HG02642 (cell line): ENCODE measurements around the gene DIPK1C.

ENCODE experiments used
- ATAC-seq: cut with Tn5 transposase; IDR thresholded peaks from one replicate; pipeline ENCODE4 v1.9.1; 2021; ENCODE audit warnings: mild to moderate bottlenecking; ENCODE audit not compliant: unreplicated experiment, poor library complexity

DIPK1C gene

DNA sequence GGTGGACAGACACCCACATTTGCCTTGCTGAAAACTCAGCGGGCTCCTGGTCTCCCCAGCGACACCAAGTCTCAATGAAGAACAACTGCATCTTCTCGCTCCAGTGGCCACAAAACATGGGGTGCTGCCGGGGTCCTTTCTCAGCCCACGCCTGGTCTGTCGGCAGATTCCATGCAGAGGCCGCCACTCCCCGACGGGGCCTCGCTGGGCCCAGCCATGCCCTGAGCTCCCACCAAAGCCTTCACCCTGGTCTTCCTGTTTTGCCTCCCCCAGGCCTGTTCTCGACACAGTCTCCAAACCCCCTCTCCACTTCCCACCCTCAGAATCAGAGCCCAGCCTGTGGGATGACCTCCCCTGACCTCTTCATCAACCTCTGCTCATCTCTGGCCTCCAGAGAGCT is 31.2 kb downstream of the DIPK1C start:
- no peak for ATAC-seq

DNA sequence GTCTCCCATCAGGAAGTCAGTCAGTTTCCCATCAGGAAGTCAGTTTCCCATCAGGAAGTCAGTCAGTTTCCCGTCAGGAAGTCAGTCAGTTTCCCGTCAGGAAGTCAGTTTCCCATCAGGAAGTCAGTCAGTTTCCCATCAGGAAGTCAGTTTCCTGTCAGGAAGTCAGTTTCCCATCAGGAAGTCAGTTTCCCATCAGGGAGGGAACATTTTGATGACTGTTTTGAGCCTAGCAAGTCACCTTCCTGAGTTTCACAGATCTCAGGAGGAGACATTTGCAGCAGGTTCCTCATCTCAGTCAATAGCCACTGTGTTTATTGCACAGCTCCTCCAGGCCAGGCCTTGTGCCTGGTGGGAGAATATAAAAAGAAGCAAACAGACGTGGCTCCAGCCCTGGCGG is 31.9 kb downstream of the DIPK1C start:
- ATAC-seq = no peak

DNA sequence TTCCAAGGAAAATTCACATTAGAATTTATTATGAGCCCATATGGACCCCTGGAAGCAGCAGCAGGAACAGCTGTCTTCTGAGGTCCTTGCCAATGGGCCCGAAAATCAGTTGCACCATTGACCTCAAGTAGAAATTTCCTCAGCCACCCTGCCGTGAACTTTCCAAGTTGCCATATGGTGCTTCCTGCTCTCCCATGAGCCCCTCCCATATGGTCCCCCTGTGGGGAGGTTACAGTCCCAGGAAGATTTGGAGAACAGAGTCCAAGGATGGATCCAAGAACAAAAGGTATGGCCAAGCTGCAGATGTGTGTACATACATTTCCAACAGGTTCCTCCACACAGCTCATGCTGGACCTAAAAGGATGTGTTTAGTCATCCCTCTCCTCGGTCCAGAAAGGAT is 34.6 kb downstream of the DIPK1C start:
- ATAC-seq = no peak

DNA sequence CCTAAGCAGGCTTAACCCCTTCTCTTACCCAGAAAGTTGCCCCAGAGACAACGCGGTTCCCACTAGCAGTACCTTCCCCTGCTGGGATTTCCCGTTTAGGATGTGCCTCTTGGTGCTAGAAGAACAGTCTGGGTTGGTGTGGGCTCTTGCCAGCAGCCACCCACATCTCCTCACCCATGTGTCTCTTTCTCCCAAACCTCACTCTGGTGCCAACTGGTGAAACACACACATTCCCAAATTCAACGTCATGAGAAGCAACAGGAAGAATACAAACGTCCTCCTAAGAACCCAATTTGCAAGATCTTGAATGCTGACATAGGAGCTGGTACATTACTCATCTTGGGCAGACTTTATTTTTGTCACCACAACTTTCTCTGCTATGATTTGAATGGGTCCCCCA is 36.2 kb downstream of the DIPK1C start:
- ATAC-seq = no peak

DNA sequence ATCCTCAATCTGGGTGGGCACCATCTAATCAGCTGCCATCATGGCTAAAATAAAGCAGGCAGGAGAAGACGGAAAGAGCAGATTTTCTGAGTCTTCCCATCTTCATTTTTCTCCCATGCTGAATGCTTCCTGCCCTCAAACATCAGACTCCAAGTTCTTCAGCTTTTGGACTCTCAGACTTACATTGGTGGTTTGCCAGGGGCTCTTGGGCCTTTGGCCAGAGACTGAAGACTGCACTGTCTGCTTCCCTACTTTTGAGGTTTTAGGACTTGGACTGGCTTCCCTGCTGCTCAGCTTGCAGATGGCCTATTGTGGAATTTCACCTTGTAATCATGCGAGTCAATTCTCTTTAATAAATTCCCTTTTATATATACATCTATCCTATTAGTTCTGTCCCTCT is 36.6 kb downstream of the DIPK1C start:
- no peak for ATAC-seq

DNA sequence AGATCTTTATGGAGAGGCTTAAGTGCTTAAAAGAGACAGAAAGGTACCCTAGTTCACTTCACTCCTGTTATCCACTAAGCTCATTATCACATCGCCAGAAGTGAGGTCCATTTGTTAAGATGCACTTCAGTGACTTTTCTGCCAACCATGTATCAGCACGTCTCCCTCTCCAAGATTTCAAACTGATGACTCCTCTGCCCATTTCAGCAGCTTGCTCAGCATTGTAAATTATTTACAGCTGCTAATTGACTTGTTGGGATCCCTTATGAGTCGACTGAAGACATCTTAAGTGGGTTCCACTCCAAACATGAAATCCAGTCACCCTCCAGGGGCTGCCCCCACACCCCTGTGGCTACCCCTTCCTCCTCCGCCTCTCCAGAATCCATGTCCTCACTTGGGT is 37.3 kb downstream of the DIPK1C start:
- no peak for ATAC-seq

DNA sequence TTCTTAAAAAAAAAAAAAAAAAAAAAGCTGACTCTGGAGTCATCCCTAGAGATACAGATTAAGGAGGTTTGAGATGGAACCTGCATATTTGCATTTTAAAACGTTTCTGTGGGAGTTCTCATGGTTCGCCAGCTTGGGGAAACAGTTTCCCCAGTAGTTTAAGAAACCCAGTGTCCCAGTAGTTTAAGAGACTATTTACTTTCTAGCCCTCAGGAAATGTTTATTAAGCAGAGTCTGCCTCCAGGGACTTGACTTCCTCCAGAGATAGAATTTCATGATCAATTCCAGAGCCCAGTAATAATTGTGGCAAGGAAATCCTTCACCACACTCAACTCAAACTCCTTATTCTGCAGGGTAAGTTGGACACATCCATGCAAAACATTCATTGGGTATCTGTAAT is 39.1 kb downstream of the DIPK1C start:
- no peak for ATAC-seq

DNA sequence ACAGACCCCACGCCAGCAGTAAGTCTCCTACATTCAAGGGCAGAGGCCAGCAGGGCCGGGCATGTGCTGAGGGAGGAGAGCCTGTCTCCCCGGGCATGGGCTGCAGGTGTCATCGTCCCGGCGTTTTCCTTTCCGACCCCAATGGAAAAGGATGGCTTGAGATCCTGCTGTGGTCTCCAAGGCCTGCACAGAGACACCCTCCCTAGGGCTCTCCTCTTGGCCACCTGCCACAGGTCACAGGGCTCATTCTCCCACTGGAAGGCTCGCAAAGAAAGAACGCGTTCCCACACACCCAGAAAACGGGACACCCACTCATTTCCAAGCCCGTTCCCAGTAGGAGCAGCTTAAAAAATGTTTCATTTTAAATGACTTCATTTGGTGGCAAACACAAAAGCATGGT is 41.0 kb downstream of the DIPK1C start:
- no peak for ATAC-seq

DNA sequence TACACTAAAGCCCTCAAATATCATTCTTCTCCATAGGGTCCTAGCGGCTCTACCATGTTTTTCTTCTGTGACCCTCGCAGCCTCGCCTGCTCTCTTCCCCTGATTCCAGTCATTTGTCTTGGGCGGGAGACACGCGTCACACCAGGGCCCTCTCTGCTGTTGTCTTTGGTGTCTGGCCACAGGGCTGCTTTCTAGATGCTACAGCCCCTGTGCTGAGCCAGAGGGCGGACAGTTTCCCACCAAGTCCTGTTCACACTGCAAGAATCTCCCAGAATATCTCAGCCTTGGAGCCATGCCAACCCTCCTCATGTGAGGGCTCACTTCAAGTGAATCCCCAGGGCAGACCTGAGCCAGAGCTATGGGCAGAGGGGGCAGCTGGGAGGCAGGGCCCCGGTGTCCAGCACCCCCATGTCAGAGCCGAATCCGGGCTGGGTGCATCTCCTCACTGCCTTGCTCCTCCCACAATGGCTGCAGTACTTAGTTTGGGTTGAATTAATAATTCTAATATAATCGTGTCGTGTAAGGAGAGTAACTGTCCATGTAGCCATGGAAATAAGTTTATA is 42.1 kb downstream of the DIPK1C start:
- ATAC-seq = no peak

DNA sequence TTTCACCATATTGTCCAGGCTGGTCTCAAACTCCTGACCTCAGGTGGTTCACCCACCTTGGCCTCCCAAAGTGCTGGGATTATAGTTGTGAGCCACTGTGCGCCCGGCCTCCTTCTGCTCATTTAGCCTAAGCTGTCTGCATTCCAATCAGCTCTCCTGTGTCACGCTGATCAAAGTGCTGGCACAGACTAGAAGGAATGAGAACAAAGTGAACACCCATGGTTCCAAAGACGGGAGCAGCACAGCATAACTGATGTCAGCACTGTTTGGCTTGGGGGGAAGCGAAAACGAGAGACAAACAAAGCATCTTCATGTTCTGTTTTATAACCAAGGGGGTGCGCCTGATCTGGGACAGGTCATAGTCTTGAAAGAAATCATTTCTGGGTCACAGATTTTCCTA is 43.3 kb downstream of the DIPK1C start:
- ATAC-seq = no peak

DNA sequence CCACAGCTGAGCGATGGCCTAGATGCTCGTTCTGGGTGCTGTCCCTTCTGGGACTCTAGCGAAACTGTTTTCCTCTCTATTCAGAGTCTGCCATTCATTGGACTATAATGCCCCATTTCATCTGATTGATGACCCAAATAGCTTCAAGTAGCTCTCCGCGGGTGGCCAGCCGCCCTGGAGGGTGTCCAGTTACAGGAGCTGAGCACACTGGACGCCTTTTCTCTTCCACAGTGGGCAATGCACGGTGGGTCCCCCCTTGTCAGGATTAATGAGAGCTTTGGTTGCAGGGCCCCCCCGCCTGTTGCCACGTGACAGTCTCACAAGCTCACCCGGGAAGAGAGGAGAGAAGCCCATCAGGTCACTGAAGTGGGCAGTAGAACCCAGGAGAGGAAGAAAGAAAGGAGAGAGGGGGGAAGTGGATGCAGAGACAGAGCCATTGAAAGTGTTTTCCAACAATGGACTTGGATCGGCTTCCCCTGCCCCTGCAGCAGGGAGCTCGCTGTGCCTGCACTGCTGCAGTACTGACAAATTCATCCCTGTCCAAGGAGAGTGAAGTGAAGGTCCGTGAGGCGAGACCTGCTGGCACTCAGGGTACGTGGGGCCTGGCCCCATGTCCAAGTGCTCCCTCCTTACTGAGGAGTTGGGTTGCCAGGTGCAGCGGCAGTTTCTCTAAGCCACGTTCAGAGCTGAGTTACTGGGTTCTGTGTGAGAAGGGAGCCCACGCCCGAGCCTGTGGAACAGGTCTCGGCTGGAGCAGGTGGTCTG is 44.8 kb downstream of the DIPK1C start:
- ATAC-seq = no peak

DNA sequence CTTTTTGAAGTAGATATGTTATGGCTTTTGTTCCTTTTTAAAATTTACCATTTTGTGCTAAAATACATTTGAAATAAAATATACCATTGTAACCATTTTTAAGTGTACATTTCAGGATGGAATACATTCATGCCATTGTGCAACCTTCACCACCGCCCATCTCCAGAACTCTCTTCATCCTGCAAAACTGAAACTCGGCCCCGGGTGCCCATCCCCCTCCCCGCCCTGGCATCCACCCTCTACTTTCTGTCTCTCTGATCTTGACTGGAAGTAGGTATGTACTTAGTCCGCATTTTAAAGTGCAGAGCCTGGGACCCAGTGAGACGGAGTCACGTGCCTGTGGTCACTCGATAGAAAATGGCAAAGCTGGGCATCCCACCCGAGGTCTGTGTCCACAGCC is 45.6 kb downstream of the DIPK1C start:
- no peak for ATAC-seq

DNA sequence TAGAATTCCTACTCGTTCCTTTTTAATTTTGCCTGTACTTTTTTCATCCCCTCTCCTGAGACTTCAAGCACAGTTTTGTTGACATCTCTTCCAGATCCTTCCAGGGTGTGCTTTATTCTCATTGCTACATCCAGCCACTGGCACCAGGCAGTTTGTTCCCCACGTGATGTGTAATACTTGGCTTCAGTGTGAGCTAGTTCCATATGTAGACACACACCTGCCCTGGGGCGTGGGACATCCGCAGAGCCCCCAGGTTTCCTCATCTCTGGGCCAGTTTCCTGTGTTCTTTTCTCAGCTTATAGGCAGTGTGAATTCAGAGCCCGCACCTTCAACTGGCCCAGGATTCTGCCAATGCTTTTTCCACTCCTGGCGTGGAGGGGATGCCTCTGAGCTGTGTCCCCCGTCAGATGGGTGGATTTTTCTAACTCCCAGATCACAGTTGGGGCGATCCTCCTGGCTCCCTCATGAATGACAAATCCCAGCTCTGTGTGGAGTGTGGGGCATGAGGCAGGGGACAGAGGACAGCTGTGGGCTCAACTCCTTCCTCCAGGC is 46.6 kb downstream of the DIPK1C start:
- no peak for ATAC-seq

DNA sequence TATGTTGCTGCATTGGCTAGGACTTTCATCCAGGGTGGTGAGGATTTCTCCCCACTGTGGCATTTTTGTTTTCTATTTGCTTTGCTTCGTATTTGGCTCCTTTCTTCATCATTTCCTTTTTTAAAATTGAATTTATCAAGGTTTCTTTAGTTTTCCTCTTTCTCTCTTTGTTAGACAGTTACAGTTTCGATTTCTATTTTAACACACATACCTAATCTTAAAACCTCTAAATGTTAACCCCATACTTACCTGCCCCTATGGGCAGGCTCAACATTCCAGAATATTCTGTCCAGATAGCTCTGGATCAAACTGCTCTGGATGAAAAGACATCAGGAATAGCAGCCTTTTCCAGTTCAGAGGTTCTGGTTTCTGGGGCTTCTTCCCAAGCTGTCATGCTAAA is 49.2 kb downstream of the DIPK1C start:
- no peak for ATAC-seq

DNA sequence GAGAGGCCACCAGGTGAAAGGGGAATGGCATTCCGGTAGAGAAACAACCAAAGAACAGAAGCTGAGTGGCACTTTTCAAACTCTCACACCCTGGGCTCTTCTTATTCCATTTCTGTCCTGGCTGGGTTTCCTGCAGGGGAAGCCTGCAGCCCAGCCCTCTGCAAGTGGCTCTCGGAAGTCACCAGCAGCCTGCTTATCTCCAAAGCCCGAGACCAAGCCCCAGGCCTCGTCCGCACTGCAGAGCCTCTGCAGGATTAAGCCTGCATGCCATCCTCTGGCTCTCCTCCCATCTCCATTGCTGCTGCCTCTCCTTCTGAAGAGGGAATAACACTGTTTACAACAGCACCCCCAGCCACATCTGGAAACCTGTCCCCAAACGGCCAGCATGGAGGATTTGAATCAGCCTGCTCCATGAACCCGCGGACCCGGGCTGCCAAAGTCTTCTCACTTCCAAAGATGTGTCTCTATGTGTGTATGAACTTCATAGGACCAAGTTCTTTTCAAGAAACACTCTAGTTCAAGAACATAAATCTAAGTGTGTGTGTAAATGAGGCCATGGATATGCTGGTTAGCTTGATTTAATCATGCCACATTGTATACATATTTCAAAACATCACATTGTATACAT is 54.2 kb downstream of the DIPK1C start:
- no peak for ATAC-seq

DNA sequence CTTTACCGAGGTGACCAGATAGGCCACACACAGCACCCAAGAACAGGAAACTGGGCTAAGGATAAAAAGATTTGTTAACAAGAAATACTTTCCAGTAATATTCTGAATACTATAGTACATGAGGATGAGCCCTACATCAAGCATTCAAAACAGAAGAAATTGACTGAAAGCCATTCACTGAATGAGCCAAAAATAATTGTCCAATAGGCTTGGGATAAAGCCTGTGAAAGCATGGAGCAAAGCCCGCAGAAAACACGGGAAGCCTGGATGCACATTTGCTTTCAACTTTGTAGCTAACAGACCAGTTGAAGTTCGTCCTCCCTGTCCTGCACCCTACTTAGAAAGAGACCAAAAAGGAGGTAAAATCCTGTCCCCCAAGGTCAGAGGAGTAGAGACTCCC is 56.3 kb downstream of the DIPK1C start:
- ATAC-seq = no peak

DNA sequence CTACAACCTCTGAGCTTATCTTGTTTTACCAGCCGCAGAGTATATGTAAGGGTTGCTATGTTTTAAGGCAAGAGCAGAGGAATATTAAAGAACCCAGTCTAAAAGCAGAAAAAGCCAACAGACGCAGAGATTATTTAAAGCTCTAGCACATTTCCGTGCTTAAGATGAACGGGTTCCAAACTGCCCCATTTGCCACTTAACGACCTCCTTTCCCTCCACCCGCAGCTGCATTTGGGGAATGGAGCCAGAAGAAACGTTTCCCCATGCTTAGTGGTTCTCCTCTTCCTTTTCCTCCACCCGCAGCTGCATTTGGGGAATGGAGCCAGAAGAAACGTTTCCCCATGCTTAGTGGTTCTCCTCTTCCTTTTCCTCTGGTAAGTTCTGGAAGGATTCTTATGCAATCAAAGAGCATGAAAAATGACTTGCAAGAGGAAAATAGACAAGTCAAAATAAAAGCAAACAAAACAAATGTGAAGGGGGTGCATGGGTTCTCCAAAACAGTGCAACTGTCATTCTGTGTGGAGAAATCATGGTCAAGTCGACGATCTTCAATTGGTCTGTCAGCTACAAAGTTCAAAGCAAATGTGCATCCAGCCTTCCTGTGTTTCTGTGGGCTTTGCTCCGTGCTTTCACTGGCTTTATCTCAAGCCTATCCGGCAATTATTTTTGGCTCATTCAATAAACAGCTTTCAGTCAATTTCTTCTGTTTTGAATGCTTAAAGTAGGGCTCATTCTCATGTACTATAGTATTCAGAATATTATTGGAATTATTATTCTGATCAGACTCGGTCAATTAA is 57.8 kb downstream of the DIPK1C start:
- no peak for ATAC-seq

DNA sequence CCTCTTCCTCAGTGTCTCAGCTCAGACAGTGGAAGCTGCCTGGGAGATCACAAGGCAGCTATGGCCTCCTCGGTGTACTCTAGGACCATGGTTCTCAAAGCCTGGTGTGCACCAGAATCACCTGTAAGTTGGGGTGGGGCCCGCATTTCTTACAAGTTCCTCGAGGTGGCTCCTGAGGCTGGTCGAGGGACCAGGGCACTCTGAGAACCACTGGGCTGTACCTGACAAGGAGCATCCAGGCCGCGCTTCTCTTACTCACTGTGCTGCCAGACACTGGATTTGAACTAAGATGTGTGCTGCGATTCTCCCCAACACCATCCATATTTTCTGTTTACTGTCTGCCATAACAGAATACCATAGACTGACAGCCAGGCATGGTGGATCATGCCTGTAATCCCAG is 59.5 kb downstream of the DIPK1C start:
- no peak for ATAC-seq

DNA sequence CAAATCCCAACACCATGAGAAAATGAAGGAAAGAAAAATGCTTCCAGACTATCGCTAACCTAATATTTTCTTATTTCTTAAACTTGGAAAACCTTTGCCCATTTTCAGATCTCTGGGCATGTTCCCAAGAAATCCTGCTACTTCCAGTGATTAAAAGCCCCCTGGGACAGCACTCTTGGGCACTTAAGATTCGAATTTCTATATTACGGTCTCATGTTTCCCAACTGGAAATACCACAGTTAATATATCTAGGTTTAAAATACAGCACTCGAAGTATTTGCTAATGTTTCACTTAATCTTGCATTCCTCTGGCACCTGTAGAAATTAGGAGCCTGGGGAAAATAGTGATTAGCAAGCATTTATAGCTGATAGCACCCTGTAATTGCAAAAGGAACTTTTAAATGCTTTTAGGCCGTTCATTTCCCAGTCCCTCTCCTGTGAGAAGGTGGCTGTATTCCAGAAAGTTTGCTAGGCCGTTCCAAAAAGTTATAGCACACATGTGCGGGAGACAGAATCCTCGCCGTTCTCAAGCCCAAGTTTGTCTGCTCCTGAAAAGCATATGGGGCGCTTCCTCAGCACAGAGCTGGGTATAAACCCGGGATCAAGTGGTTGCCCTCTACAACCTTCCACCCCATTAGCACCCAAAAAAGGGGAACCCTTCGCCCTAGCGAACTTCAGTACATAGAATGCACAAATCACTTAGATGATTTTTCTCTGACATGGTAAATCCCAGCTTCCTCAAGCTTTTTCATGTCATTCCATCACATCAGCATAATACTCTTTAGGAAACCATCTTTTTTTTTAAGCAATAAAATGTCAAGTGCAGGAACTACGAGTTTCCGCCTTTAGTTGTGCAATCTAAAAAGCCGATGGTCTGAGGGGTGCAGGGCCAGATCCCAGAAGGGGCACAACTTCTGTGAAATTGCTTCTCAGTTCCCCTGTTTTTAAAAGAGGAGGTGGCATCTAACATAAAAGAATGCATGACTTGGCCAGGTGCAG is 60.6 kb downstream of the DIPK1C start:
- ATAC-seq = no peak
